Trophoblast cell (in vitro differentiated cells and primary cell): Measurements from ENCODE around the gene GNB5.

ENCODE experiments used
- DNase-seq, 2 donors: peaks; one replicate each; pipeline ENCODE4 v3.0.0-alpha.2; 2016
- H2AFZ ChIP-seq: 2 replicates; pipeline ENCODE4 v1.6.1; 2013; ENCODE audit warnings: low read length, moderate library complexity, mild to moderate bottlenecking; ENCODE audit not compliant: insufficient read depth, poor library complexity
- H2AK5ac ChIP-seq: 2 replicates; pipeline ENCODE4 v1.6.1; 2013; ENCODE audit warnings: mild to moderate bottlenecking, low read length
- H2BK120ac ChIP-seq: 2 replicates; pipeline ENCODE4 v1.6.1; 2013; ENCODE audit warnings: low read length, mild to moderate bottlenecking, moderate library complexity; ENCODE audit not compliant: insufficient read depth, poor library complexity
- H2BK12ac ChIP-seq: 2 replicates; pipeline ENCODE4 v1.6.1; 2013; ENCODE audit warnings: mild to moderate bottlenecking, low read length, moderate library complexity
- H2BK5ac ChIP-seq: 2 replicates; pipeline ENCODE4 v1.6.1; 2013; ENCODE audit warnings: low read length, low read depth, moderate library complexity, mild to moderate bottlenecking; ENCODE audit not compliant: poor library complexity
- H3K14ac ChIP-seq: 2 replicates; pipeline ENCODE4 v1.6.1; 2013; ENCODE audit warnings: mild to moderate bottlenecking, low read length
- H3K18ac ChIP-seq: 2 replicates; pipeline ENCODE4 v1.6.1; 2013; ENCODE audit warnings: mild to moderate bottlenecking, low read length
- H3K23ac ChIP-seq: 2 replicates; pipeline ENCODE4 v1.6.1; 2013; ENCODE audit warnings: low read length
- H3K27ac ChIP-seq: 2 replicates; pipeline ENCODE4 v1.5.1; 2013; ENCODE audit warnings: low read depth, mild to moderate bottlenecking, inconsistent platforms, low read length, moderate library complexity
- H3K27me3 ChIP-seq: 2 replicates; pipeline ENCODE4 v1.6.1; 2013; ENCODE audit warnings: inconsistent platforms, mild to moderate bottlenecking, low read length, moderate library complexity; ENCODE audit not compliant: insufficient read depth
- H3K36me3 ChIP-seq, 2 experiments: 1 replicate in 1 of 2; 2 replicates in 1 of 2; pipeline ENCODE4 v1.6.1; 2013; ENCODE audit warnings: low read length in 2 of 2, mild to moderate bottlenecking in 2 of 2, moderate library complexity in 1 of 2; ENCODE audit not compliant: insufficient read depth in 2 of 2, control insufficient read depth in 1 of 2
- H3K4ac ChIP-seq: 2 replicates; pipeline ENCODE4 v1.6.1; 2013; ENCODE audit warnings: low read depth, mild to moderate bottlenecking, low read length, moderate library complexity
- H3K4me1 ChIP-seq, 2 experiments: 1 replicate in 1 of 2; 2 replicates in 1 of 2; pipeline ENCODE4 v1.6.1; 2013; ENCODE audit warnings: low read length in 2 of 2, mild to moderate bottlenecking in 2 of 2, moderate library complexity in 1 of 2; ENCODE audit not compliant: insufficient read depth in 2 of 2, control insufficient read depth in 1 of 2
- H3K4me2 ChIP-seq: 2 replicates; pipeline ENCODE4 v1.6.1; 2013; ENCODE audit warnings: inconsistent platforms, mild to moderate bottlenecking, low read length, moderate library complexity
- H3K4me3 ChIP-seq: 2 replicates; pipeline ENCODE4 v1.5.1; 2013; ENCODE audit warnings: mild to moderate bottlenecking, low read depth, low read length, inconsistent platforms
- H3K79me1 ChIP-seq: one replicate; pipeline ENCODE4 v1.6.1; 2013; ENCODE audit warnings: low read length
- H3K79me2 ChIP-seq: 2 replicates; pipeline ENCODE4 v1.6.1; 2013; ENCODE audit warnings: low read length, mild to moderate bottlenecking; ENCODE audit not compliant: control insufficient read depth, insufficient read depth, poor library complexity
- H3K9ac ChIP-seq: 2 replicates; pipeline ENCODE4 v1.6.1; 2013; ENCODE audit warnings: mild to moderate bottlenecking, low read length
- H3K9me3 ChIP-seq: 2 replicates; pipeline ENCODE4 v1.6.1; 2013; ENCODE audit warnings: low read depth, mild to moderate bottlenecking, control low read depth, inconsistent platforms, low read length; ENCODE audit not compliant: insufficient read depth
- H4K12ac ChIP-seq: 2 replicates; pipeline ENCODE4 v1.6.1; 2013; ENCODE audit warnings: low read depth, mild to moderate bottlenecking, low read length, moderate library complexity
- H4K8ac ChIP-seq: 2 replicates; pipeline ENCODE4 v1.6.1; 2013; ENCODE audit warnings: low read depth, mild to moderate bottlenecking, low read length, moderate library complexity
- H4K91ac ChIP-seq: one replicate; pipeline ENCODE4 v1.6.1; 2013; ENCODE audit warnings: low read depth, mild to moderate bottlenecking, low read length, moderate library complexity
- WGBS: extraction: QIAGEN DNeasy Blood & Tissue Kit; methylation state at CpG from one replicate; pipeline ENCODE4 v1.1.7; 2013; ENCODE audit warnings: missing lambda C conversion rate; ENCODE audit not compliant: insufficient read length, insufficient coverage; ENCODE audit errors: extremely low coverage; 5-methylcytosine and 5-hydroxymethylcytosine counted together

Gene GNB5

DNA sequence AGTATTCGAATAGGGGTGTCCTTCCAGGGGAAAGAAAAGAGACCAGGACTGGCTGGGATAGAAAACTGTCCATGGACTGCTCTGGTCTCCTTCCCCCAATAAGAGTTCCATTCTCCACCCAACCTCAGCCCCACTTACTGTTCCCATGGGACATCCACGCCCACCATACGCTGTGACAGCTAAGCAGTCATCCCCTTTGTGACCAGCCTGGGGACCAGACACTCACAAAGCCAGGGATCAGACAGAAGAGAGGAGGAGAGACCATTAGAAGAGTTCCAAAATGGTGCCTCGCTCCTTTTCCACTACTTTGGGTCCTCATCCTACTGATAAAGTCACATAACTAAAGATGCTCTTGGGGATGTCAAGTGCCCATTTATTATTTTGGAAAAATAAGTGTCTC, 27.6 kb upstream of the GNB5 start:
- H3K27ac ChIP-seq: no peak overlapping the region
- H3K27me3 ChIP-seq: no peaks in the 10 kb centered on the region
- H4K12ac ChIP-seq: no peak overlapping the region
- H4K91ac ChIP-seq: no peak overlapping the region
- WGBS: no CpG with 5 or more reads among the region's 4 CpGs
- no peaks in the 10 kb centered on the region for H3K9me3 ChIP-seq
- no peak overlapping the region for H3K23ac ChIP-seq
- no peak overlapping the region for H3K4ac ChIP-seq
- no peak overlapping the region for H2BK12ac ChIP-seq
- H2AFZ ChIP-seq: no peak overlapping the region
- H2AK5ac ChIP-seq: no peak overlapping the region
- H4K8ac ChIP-seq: no peak overlapping the region
- no peak overlapping the region for H3K4me3 ChIP-seq
- no peak overlapping the region for H3K18ac ChIP-seq
- H3K36me3 ChIP-seq: no peaks in the 10 kb centered on the region
- DNase-seq: no peak
- no peak overlapping the region for H3K9ac ChIP-seq
- no peak overlapping the region for H3K4me2 ChIP-seq
- no peak overlapping the region for H2BK5ac ChIP-seq
- no peaks in the 10 kb centered on the region for H3K4me1 ChIP-seq
- H3K79me1 ChIP-seq: no peaks in the 10 kb centered on the region
- no peak overlapping the region for H2BK120ac ChIP-seq
- H3K79me2 ChIP-seq: no peaks in the 10 kb centered on the region
- H3K14ac ChIP-seq: no peak overlapping the region

DNA sequence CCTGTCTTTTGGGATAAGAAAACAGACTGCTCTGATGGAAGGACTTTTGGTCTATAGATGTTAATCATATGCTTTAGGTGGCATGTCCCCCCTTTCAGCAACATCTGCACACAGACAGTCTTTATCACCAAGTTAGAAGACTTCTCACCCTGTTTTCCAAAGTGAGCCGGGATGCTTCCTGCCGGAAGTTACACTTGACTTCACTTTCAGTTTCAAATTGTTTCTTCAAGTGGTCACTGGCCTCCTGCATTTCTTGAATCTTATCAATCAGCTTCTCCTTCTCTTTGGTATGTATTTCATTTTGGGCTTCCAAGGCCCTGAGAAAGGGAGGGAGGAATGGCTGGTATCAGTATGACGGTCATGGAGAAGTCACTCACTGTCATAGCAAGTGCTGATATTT, 27.2 kb upstream of the GNB5 start:
- Histone ChIP-seq H3K9ac (no peak overlapping the region), H3K27me3 (no peaks in the 10 kb centered on the region), H2BK120ac (no peak overlapping the region), H3K9me3 (no peaks in the 10 kb centered on the region), H3K4me1 (no peaks in the 10 kb centered on the region), H4K8ac (no peak overlapping the region), H3K14ac (no peak overlapping the region), H3K79me2 (no peaks in the 10 kb centered on the region), H3K27ac (no peak overlapping the region), H3K4me2 (no peak overlapping the region), H2BK5ac (no peak overlapping the region), H3K4ac (no peak overlapping the region), H3K23ac (no peak overlapping the region), H4K12ac (no peak overlapping the region), H2AK5ac (no peak overlapping the region), H4K91ac (no peak overlapping the region), H2AFZ (no peak overlapping the region), H3K18ac (no peak overlapping the region), H3K79me1 (no peaks in the 10 kb centered on the region), H3K4me3 (peak overlapping the region; percentile 55), H3K36me3 (no peaks in the 10 kb centered on the region), H2BK12ac (no peak overlapping the region)
- no CpG with 5 or more reads among the region's 3 CpGs for WGBS
- DNase-seq: peak in 1 of 2 donors; percentile 74

DNA sequence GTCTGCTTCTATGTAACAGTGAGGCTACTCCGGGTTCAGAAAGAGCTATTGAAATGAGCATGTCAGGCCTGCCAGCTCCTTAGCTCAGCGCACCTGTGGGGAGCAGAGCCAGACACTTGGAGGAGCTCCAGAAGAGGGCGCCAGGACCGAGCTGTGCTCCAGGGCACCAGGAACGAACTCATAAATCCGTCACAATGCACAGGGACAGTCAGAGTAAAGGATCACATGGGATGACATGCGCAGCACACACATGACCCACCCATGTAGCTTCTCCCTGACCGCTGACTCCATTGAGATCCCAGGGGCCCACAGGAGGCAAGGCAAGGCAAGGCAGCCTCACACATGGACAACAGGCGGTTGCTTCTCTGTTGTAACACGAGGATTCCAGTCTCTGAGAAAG, 26.0 kb upstream of the GNB5 start:
- no peaks in the 10 kb centered on the region for H3K4me1 ChIP-seq
- WGBS: no CpG with 5 or more reads among the region's 10 CpGs
- no peak overlapping the region for H3K4me2 ChIP-seq
- H4K91ac ChIP-seq: no peak overlapping the region
- H3K18ac ChIP-seq: no peak overlapping the region
- no peak overlapping the region for H2BK12ac ChIP-seq
- no peak overlapping the region for H3K4ac ChIP-seq
- no peaks in the 10 kb centered on the region for H3K27me3 ChIP-seq
- no peak overlapping the region for H4K8ac ChIP-seq
- H3K9ac ChIP-seq: no peak overlapping the region
- H3K9me3 ChIP-seq: no peaks in the 10 kb centered on the region
- no peaks in the 10 kb centered on the region for H3K36me3 ChIP-seq
- no peak overlapping the region for H2BK120ac ChIP-seq
- no peak overlapping the region for H3K27ac ChIP-seq
- H3K14ac ChIP-seq: no peak overlapping the region
- H3K4me3 ChIP-seq: no peak overlapping the region
- no peak overlapping the region for H2AK5ac ChIP-seq
- no peaks in the 10 kb centered on the region for H3K79me1 ChIP-seq
- no peaks in the 10 kb centered on the region for H3K79me2 ChIP-seq
- H4K12ac ChIP-seq: no peak overlapping the region
- no peak overlapping the region for H3K23ac ChIP-seq
- DNase-seq: peak in 1 of 2 donors; percentile 39
- no peak overlapping the region for H2BK5ac ChIP-seq
- H2AFZ ChIP-seq: no peak overlapping the region

DNA sequence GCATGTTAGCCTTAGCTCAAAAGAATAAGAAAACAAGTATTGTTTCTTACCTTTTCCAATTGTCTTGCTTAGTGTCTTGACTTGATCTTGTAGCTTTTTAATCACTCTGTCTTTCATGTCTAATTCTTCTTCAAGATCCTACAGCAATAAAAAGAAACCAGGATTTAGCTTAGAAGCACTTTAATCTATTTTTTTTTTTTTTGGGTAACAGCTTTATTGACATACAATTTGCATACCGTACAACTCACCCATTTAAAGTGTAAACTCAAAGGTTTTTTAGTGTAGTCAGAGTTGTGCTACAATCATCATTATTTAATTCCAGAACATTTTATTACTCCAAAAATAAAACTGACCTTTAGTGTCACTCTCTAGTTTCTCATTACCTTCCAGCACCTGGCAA, 23.4 kb upstream of the GNB5 start:
- Histone ChIP-seq H2BK120ac (no peak overlapping the region), H2BK5ac (no peak overlapping the region), H3K79me1 (no peaks in the 10 kb centered on the region), H2AFZ (no peak overlapping the region), H3K27ac (no peak overlapping the region), H3K14ac (no peak overlapping the region), H3K4me2 (no peak overlapping the region), H3K79me2 (peaks cover 1% of the 10 kb centered on the region), H3K36me3 (no peaks in the 10 kb centered on the region), H4K91ac (no peak overlapping the region), H3K4me1 (no peaks in the 10 kb centered on the region), H2BK12ac (no peak overlapping the region), H3K9ac (no peak overlapping the region), H3K4ac (no peak overlapping the region), H3K27me3 (no peaks in the 10 kb centered on the region), H4K12ac (no peak overlapping the region), H3K9me3 (no peaks in the 10 kb centered on the region), H2AK5ac (no peak overlapping the region), H4K8ac (no peak overlapping the region), H3K4me3 (no peak overlapping the region), H3K23ac (no peak overlapping the region), H3K18ac (no peak overlapping the region)
- DNase-seq: no peak
- no CpG with 5 or more reads among the region's 1 CpG for WGBS
